Caco-2 (cell line): Measurements from ENCODE around the gene ARPP21. TPM values are rescaled to one million over a fixed set of nuclear protein-coding genes. Genes with fewer than 3 reads are reported as not detected.

Source experiments
- BruUV-seq: library from RNA; stranded (reverse); fragments of 400-500 nt; replicated peaks from 2 replicates; lab custom pipeline; 2021; lab: Mats Ljungman, UMichigan
- CTCF ChIA-PET: fragments of 300-600 bp; sonication (Branson Sonifier 250); formaldehyde crosslinking; loops from one replicate; lab custom pipeline; 2022; ENCODE audit warnings: antibody characterized with exemption; lab: Charles Lee
- POLR2A ChIA-PET: fragments of 300-600 bp; sonication (Branson Sonifier 250); formaldehyde crosslinking; loops from one replicate; lab custom pipeline; 2022; ENCODE audit warnings: antibody characterized with exemption; lab: Charles Lee
- DNase-seq, 2 experiments: peaks; one replicate each; pipeline versions ENCODE4 v3.0.0 to v3.0.0-alpha.2; 2020 to 2022
- H3K27me3 ChIP-seq: replicated peaks from 2 replicates; pipeline ENCODE4 v1.6.0; 2011; ENCODE audit warnings: low read length; ENCODE audit not compliant: control insufficient read depth, insufficient read depth
- H3K36me3 ChIP-seq: 2 replicates; pipeline ENCODE4 v1.5.1; 2011; ENCODE audit warnings: low read length; ENCODE audit not compliant: control insufficient read depth, insufficient read depth
- H3K4me1 ChIP-seq: fragments of 250-450 bp; sonication (Bioruptor Pico); 2 replicates; pipeline ENCODE4 v1.5.1; 2020; ENCODE audit warnings: mild to moderate bottlenecking
- H3K4me3 ChIP-seq: 2 replicates; pipeline ENCODE4 v1.5.1; 2011; ENCODE audit warnings: low read depth, mild to moderate bottlenecking, control low read depth, low read length
- H3K9me3 ChIP-seq: fragments of 250-450 bp; sonication (Bioruptor Pico); 2 replicates; pipeline ENCODE4 v1.5.1; 2020; ENCODE audit warnings: mild to moderate bottlenecking, moderate library complexity
- H3K27ac Mint-ChIP-seq: one replicate; pipeline ENCODE4 v1.8.0; 2022; ENCODE audit warnings: mixed read lengths; ENCODE audit not compliant: unreplicated experiment
- H3K27me3 Mint-ChIP-seq: one replicate; pipeline ENCODE4 v1.8.0; 2022; ENCODE audit warnings: mixed read lengths; ENCODE audit not compliant: insufficient read depth, unreplicated experiment
- H3K36me3 Mint-ChIP-seq: one replicate; pipeline ENCODE4 v1.8.0; 2022; ENCODE audit warnings: mild to moderate bottlenecking, mixed read lengths; ENCODE audit not compliant: insufficient read depth, unreplicated experiment
- H3K4me1 Mint-ChIP-seq: one replicate; pipeline ENCODE4 v1.8.0; 2022; ENCODE audit warnings: low read depth, mixed read lengths; ENCODE audit not compliant: unreplicated experiment
- H3K4me3 Mint-ChIP-seq: one replicate; pipeline ENCODE4 v1.8.0; 2022; ENCODE audit warnings: mild to moderate bottlenecking, moderate library complexity, mixed read lengths; ENCODE audit not compliant: unreplicated experiment
- H3K9me3 Mint-ChIP-seq: one replicate; pipeline ENCODE4 v1.8.0; 2022; ENCODE audit warnings: mixed read lengths; ENCODE audit not compliant: unreplicated experiment
- CTCF ChIP-seq, 2 experiments: fragments of 200-600 bp in 1 of 2; IDR thresholded peaks; 1 replicate in 1 of 2; 2 replicates in 1 of 2; pipeline versions ENCODE4 v1.5.1 to v1.8.0; 2011 to 2022; ENCODE audit warnings: antibody characterized with exemption in 1 of 2, control low read depth in 1 of 2, inconsistent platforms in 1 of 2, low read depth in 1 of 2, low read length in 1 of 2, mild to moderate bottlenecking in 1 of 2, moderate library complexity in 1 of 2; ENCODE audit not compliant: insufficient read depth in 1 of 2, severe bottlenecking in 1 of 2, unreplicated experiment in 1 of 2
- intact Hi-C: fragments of 100-400 bp; cut with micrococcal nuclease; formaldehyde crosslinking; loops from one replicate; pipeline ENCODE4 v1.10.0; 2022; ENCODE audit not compliant: unreplicated experiment
- total RNA-seq: library from RNA; stranded (reverse); gene quantifications from 2 replicates; pipeline ENCODE4 v1.2.3, GENCODE V29; 2022

ARPP21 gene
- total RNA-seq, 1 experiment from 2014 or later = not detected

- POLR2A ChIA-PET = no interaction called here
- intact Hi-C loops = no loop called here
Observed at GRCh38 chr3:35707904-35708303, 68.6 kb downstream of the ARPP21 start.

GRCh38 chr3:35708394-35709271 lies 69.3 kb downstream of the ARPP21 start:
- Mint-ChIP-seq H3K36me3 (no peaks in the 10 kb centered on the region), H3K27me3 (peaks cover 2% of the 10 kb centered on the region), H3K4me1 (no peaks in the 10 kb centered on the region), H3K4me3 (no peak overlapping the region), H3K27ac (no peak overlapping the region), H3K9me3 (no peaks in the 10 kb centered on the region)
- intact Hi-C loops = no loop called here
- CTCF ChIA-PET = no interaction called here
- Histone ChIP-seq H3K36me3 (no peaks in the 10 kb centered on the region), H3K9me3 (no peaks in the 10 kb centered on the region), H3K4me3 (no peak overlapping the region), H3K27me3 (no peaks in the 10 kb centered on the region), H3K4me1 (no peaks in the 10 kb centered on the region)
- POLR2A ChIA-PET = no interaction called here
- BruUV-seq = no TSS peak
- no peak for TF ChIP-seq CTCF (IDR thresholded peaks at IDR 0.05; ENCODE audit: insufficient read depth in 1 of 2, low read depth in 1 of 2, low read length in 1 of 2, severe bottlenecking in 1 of 2, unreplicated experiment in 1 of 2)
- no peak for DNase-seq

More at GRCh38 chr3:35707904-35708303, 68.6 kb downstream of the ARPP21 start:
- H3K4me1 ChIP-seq = no peaks in the 10 kb centered on the region
- CTCF ChIA-PET = no interaction called here
- H3K27me3 ChIP-seq = no peaks in the 10 kb centered on the region
- peaks cover 2% of the 10 kb centered on the region for H3K27me3 Mint-ChIP-seq
- DNase-seq = no peak
- no peaks in the 10 kb centered on the region for H3K9me3 Mint-ChIP-seq
- H3K4me3 ChIP-seq = no peak overlapping the region
- H3K36me3 ChIP-seq = no peaks in the 10 kb centered on the region
- H3K36me3 Mint-ChIP-seq = no peaks in the 10 kb centered on the region
- TF ChIP-seq CTCF (IDR thresholded peaks at IDR 0.05; ENCODE audit: insufficient read depth in 1 of 2, low read depth in 1 of 2, low read length in 1 of 2, severe bottlenecking in 1 of 2, unreplicated experiment in 1 of 2) = no peak
- no TSS peak for BruUV-seq
- no peak overlapping the region for H3K4me3 Mint-ChIP-seq
- H3K9me3 ChIP-seq = no peaks in the 10 kb centered on the region
- no peaks in the 10 kb centered on the region for H3K4me1 Mint-ChIP-seq
- no peak overlapping the region for H3K27ac Mint-ChIP-seq

- H3K27me3 ChIP-seq = no peaks in the 10 kb centered on the region
- H3K4me3 ChIP-seq = no peak overlapping the region
- H3K9me3 Mint-ChIP-seq = no peaks in the 10 kb centered on the region
- no peaks in the 10 kb centered on the region for H3K36me3 Mint-ChIP-seq
- no peaks in the 10 kb centered on the region for H3K9me3 ChIP-seq
- no peak for TF ChIP-seq CTCF (IDR thresholded peaks at IDR 0.05; ENCODE audit: insufficient read depth in 1 of 2, low read depth in 1 of 2, low read length in 1 of 2, severe bottlenecking in 1 of 2, unreplicated experiment in 1 of 2)
- CTCF ChIA-PET = interaction anchor here (0.6 kb wide), 1 partner anchor 9 kb away, joined by 4 read pairs; no protein-coding TSS in a partner anchor
- no TSS peak for BruUV-seq
- no peaks in the 10 kb centered on the region for H3K36me3 ChIP-seq
- H3K4me3 Mint-ChIP-seq = no peak overlapping the region
- H3K27ac Mint-ChIP-seq = no peak overlapping the region
- intact Hi-C loops = no loop called here
- no peaks in the 10 kb centered on the region for H3K4me1 ChIP-seq
- POLR2A ChIA-PET = no interaction called here
- peaks cover 2% of the 10 kb centered on the region for H3K27me3 Mint-ChIP-seq
- no peaks in the 10 kb centered on the region for H3K4me1 Mint-ChIP-seq
- no peak for DNase-seq
Observed at GRCh38 chr3:35709691-35710090, 70.4 kb downstream of the ARPP21 start.
